CD4-positive, CD25-positive, alpha-beta regulatory T cell (primary cell): ENCODE measurements around the gene KLHDC10. TPM values are rescaled to one million over a fixed set of nuclear protein-coding genes. Genes with fewer than 3 reads are reported as not detected.
"Not testable (repeated sequence)": the region's sequence is repeated elsewhere in the genome, so short reads cannot be mapped to it uniquely, and the experiment has no call there.

Experiments used
- ATAC-seq, 2 donors: fragments of 150-1000 bp; cut with Tn5 transposase; one replicate each; pipeline ENCODE4 v1.10.0; 2021; ENCODE audit warnings: low read depth in 2 of 2, moderate number of reproducible peaks in 2 of 2, moderate library complexity in 1 of 2
- DNase-seq, 3 donors: peaks; one replicate each; pipeline versions ENCODE4 v3.0.0 to v3.0.0-alpha.2; 2012 to 2022; ENCODE audit warnings: mixed read lengths in 1 of 3
- H3K27ac ChIP-seq: one replicate; pipeline ENCODE4 v1.7.0; 2013; ENCODE audit warnings: mild to moderate bottlenecking, low read length; ENCODE audit not compliant: insufficient read depth, poor library complexity, severe bottlenecking
- H3K27me3 ChIP-seq: one replicate; pipeline ENCODE4 v1.7.0; 2013; ENCODE audit warnings: low read length; ENCODE audit not compliant: control insufficient read depth, insufficient read depth
- H3K36me3 ChIP-seq: one replicate; pipeline ENCODE4 v1.7.0; 2013; ENCODE audit warnings: mild to moderate bottlenecking, low read length, moderate library complexity; ENCODE audit not compliant: control insufficient read depth, insufficient read depth
- H3K4me1 ChIP-seq: 2 replicates; pipeline ENCODE4 v1.7.0; 2013; ENCODE audit warnings: mild to moderate bottlenecking, low read length; ENCODE audit not compliant: insufficient read depth, control insufficient read depth, poor library complexity, severe bottlenecking
- H3K4me3 ChIP-seq: one replicate; pipeline ENCODE4 v1.7.0; 2013; ENCODE audit warnings: low read depth, mild to moderate bottlenecking, low read length, moderate library complexity
- H3K9me3 ChIP-seq, 2 experiments: 1 replicate in 1 of 2; 2 replicates in 1 of 2; pipeline ENCODE4 v1.7.0; 2013; ENCODE audit warnings: low read length in 2 of 2, mild to moderate bottlenecking in 1 of 2, moderate library complexity in 1 of 2; ENCODE audit not compliant: control insufficient read depth in 2 of 2
- H3K27ac Mint-ChIP-seq, 3 donors: one replicate each; pipeline ENCODE4 v1.8.0; 2020 to 2022; ENCODE audit warnings: mild to moderate bottlenecking in 3 of 3, mixed read lengths in 3 of 3, moderate library complexity in 2 of 3
- H3K27me3 Mint-ChIP-seq: one replicate; pipeline ENCODE4 v1.8.0; 2022; ENCODE audit warnings: mild to moderate bottlenecking, mixed read lengths
- H3K36me3 Mint-ChIP-seq: one replicate; pipeline ENCODE4 v1.8.0; 2020; ENCODE audit warnings: mixed read lengths
- H3K4me1 Mint-ChIP-seq, 4 donors: one replicate each; pipeline ENCODE4 v1.8.0; 2020 to 2022; ENCODE audit warnings: mixed read lengths in 4 of 4, mild to moderate bottlenecking in 1 of 4
- H3K4me3 Mint-ChIP-seq, 4 donors: one replicate each; pipeline ENCODE4 v1.8.0; 2020 to 2022; ENCODE audit warnings: mild to moderate bottlenecking in 4 of 4, mixed read lengths in 4 of 4, moderate library complexity in 3 of 4
- H3K9me3 Mint-ChIP-seq, 7 donors: one replicate each; pipeline ENCODE4 v1.8.0; 2020 to 2022; ENCODE audit warnings: mixed read lengths in 7 of 7, mild to moderate bottlenecking in 3 of 7, moderate library complexity in 2 of 7
- polyA plus RNA-seq, 4 donors: library from polyadenylated mRNA; unstranded; fragments of 300-500 nt; fragmentation: Illumina TruSeq; gene quantifications; one replicate each; pipeline ENCODE4 v1.2.3, GENCODE V29; 2021
- total RNA-seq: library from RNA; stranded (reverse); gene quantifications from one replicate; pipeline ENCODE4 v1.2.3, GENCODE V29; 2022

KLHDC10 gene
- total and polyA plus RNA-seq, 5 donors from 2014 or later = 1.3 to 16.8 (median 2.4) TPM

GRCh38 chr7:130084037-130084875 is 13.9 kb downstream of the KLHDC10 start:
- no peak for ATAC-seq
- no peak overlapping the region for H3K27ac Mint-ChIP-seq
- peaks cover 24% of the 10 kb centered on the region for H3K36me3 Mint-ChIP-seq

DNA sequence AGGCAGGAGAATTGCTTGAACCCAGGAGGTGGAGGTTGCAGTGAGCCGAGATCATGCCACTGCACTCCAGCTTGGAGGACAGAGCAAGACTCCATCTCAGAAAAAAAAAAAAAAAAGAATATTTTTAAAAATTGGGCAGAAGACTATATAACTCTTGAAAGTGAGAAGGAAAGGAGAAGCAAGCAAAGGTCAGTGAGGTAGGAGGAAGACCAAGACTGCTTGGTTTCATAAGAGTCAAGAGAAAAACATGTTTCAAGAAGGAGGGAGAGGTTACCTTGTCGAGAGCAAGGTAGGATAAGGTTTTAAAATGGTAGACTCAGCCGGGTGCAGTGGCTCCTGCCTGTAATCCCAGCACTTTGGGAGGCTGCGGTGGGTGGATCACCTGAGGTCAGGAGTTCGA is 14.9 kb downstream of the KLHDC10 start:
- Mint-ChIP-seq H3K4me1 (peaks cover 18 to 37% (median 32%) of the 10 kb centered on the region in 4 donors), H3K36me3 (peaks cover 24% of the 10 kb centered on the region)
- H3K4me1 ChIP-seq, DNase-seq, H3K9me3 Mint-ChIP-seq, ATAC-seq, H3K4me3 Mint-ChIP-seq, H3K27ac Mint-ChIP-seq, H3K9me3 ChIP-seq, H3K4me3 ChIP-seq, H3K27me3 Mint-ChIP-seq, H3K36me3 ChIP-seq, H3K27ac ChIP-seq, H3K27me3 ChIP-seq: not testable (repeated sequence)

More at GRCh38 chr7:130084037-130084875, 13.9 kb downstream of the KLHDC10 start:
- H3K4me1 Mint-ChIP-seq = peaks cover 18 to 37% (median 32%) of the 10 kb centered on the region in 4 donors
- Histone ChIP-seq H3K9me3 (no peaks in the 10 kb centered on the region), H3K4me1 (no peaks in the 10 kb centered on the region), H3K27ac (no peak overlapping the region), H3K36me3 (peaks cover 8% of the 10 kb centered on the region), H3K4me3 (no peak overlapping the region), H3K27me3 (no peaks in the 10 kb centered on the region)
- H3K4me3 Mint-ChIP-seq = no peak overlapping the region
- no peaks in the 10 kb centered on the region for H3K9me3 Mint-ChIP-seq
- H3K27me3 Mint-ChIP-seq = no peaks in the 10 kb centered on the region
- peak in 2 of 3 donors; percentile 16 to 38 for DNase-seq

- H3K36me3 ChIP-seq = peaks cover 8% of the 10 kb centered on the region
- peaks cover 20% of the 10 kb centered on the region for H3K36me3 Mint-ChIP-seq
- no peak overlapping the region for H3K27ac ChIP-seq
- H3K27me3 ChIP-seq = no peaks in the 10 kb centered on the region
- H3K9me3 Mint-ChIP-seq = no peaks in the 10 kb centered on the region
- no peaks in the 10 kb centered on the region for H3K4me1 ChIP-seq
- no peak for ATAC-seq
- H3K9me3 ChIP-seq = no peaks in the 10 kb centered on the region
- DNase-seq = no peak
- H3K4me3 Mint-ChIP-seq = no peak overlapping the region
- peaks cover 18 to 41% (median 34%) of the 10 kb centered on the region in 4 donors for H3K4me1 Mint-ChIP-seq
- H3K27me3 Mint-ChIP-seq = no peaks in the 10 kb centered on the region
- H3K4me3 ChIP-seq = no peak overlapping the region
- no peak overlapping the region for H3K27ac Mint-ChIP-seq
Observed at GRCh38 chr7:130086938-130087337, 16.6 kb downstream of the KLHDC10 start.

DNA sequence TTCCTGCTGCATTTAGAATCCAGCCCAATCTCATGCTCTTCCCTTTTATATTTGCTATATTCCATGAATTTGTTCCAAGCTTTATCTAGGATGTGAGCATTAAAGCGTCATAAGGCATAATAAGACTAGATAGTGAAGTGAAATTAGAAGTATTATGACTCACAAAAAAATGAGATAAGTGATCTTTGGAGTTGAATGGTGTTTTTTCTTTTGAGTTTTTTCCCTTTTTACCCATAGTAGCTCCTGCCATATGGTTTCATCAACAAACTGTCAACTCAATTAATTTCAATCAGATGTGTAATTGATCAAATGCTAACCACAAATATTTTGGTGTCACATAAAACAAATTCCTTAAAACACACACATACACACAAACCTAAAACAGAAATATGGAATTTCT is 17.0 kb downstream of the KLHDC10 start:
- no peaks in the 10 kb centered on the region for H3K4me1 ChIP-seq
- H3K27me3 ChIP-seq = no peaks in the 10 kb centered on the region
- ATAC-seq (no peak), DNase-seq (no peak)
- peaks cover 15 to 42% (median 33%) of the 10 kb centered on the region in 4 donors for H3K4me1 Mint-ChIP-seq
- peaks cover 8% of the 10 kb centered on the region for H3K36me3 ChIP-seq
- no peak overlapping the region for H3K4me3 Mint-ChIP-seq
- H3K27ac Mint-ChIP-seq = no peak overlapping the region
- no peaks in the 10 kb centered on the region for H3K27me3 Mint-ChIP-seq
- peaks cover 20% of the 10 kb centered on the region for H3K36me3 Mint-ChIP-seq
- H3K9me3 Mint-ChIP-seq = no peaks in the 10 kb centered on the region
- no peak overlapping the region for H3K4me3 ChIP-seq
- no peaks in the 10 kb centered on the region for H3K9me3 ChIP-seq
- H3K27ac ChIP-seq = no peak overlapping the region

- no peak for DNase-seq
- Histone ChIP-seq H3K9me3 (no peaks in the 10 kb centered on the region), H3K4me1 (no peaks in the 10 kb centered on the region), H3K27me3 (no peaks in the 10 kb centered on the region), H3K27ac (no peak overlapping the region), H3K4me3 (no peak overlapping the region), H3K36me3 (no peaks in the 10 kb centered on the region)
- Mint-ChIP-seq H3K4me1 (peaks cover 9 to 33% (median 23%) of the 10 kb centered on the region in 4 donors), H3K9me3 (no peaks in the 10 kb centered on the region), H3K4me3 (no peak overlapping the region), H3K27ac (no peak overlapping the region), H3K27me3 (no peaks in the 10 kb centered on the region), H3K36me3 (peaks cover 5% of the 10 kb centered on the region)
- ATAC-seq = no peak
Observed at GRCh38 chr7:130090745-130091532, 20.6 kb downstream of the KLHDC10 start.

DNA sequence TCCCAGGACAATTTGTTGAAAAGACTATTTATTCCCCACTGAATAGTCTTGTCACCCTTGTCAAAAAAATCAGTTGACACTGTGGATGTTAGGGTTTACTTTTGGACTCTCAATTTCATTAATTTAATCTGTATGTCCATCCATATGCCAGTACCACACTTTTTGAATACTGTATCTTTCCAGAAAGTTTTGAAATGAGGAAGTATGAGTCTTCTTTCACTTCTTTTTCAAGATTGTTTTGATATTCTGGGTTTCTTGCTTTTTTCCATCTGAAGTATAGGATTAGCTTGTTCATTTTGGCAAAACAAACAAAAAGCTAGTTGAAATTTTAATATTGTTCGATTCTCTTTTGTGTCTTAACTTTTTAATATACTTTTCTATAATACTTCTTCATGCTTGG is 21.7 kb downstream of the KLHDC10 start:
- H3K36me3 Mint-ChIP-seq = peaks cover 5% of the 10 kb centered on the region
- no peak for DNase-seq
- H3K36me3 ChIP-seq = no peaks in the 10 kb centered on the region
- no peak overlapping the region for H3K4me3 ChIP-seq
- no peak overlapping the region for H3K27ac Mint-ChIP-seq
- peaks cover 7 to 31% (median 18%) of the 10 kb centered on the region in 4 donors for H3K4me1 Mint-ChIP-seq
- no peaks in the 10 kb centered on the region for H3K9me3 Mint-ChIP-seq
- H3K27me3 ChIP-seq = no peaks in the 10 kb centered on the region
- H3K9me3 ChIP-seq = no peaks in the 10 kb centered on the region
- no peaks in the 10 kb centered on the region for H3K4me1 ChIP-seq
- H3K27ac ChIP-seq = no peak overlapping the region
- ATAC-seq = no peak
- H3K27me3 Mint-ChIP-seq = no peaks in the 10 kb centered on the region
- no peak overlapping the region for H3K4me3 Mint-ChIP-seq

DNA sequence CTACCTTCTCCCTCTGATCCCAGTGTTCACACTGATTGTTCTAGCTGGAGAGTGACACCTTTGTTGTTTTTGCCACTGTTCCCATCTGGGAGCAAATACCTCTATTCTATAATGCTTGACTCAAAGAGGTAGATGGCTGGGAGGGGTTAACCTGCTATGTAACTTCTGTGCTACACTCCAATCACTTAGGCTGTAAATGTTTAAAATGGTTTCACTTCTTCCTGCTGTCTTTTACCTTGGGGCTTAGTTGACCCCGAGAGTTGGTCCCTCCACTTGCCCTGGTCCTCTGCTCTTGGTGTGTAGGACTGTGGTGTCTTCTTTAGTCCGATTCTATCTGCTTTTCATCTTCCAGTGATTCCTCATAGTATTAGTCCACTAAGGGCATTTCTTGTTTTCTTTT is 22.3 kb downstream of the KLHDC10 start:
- H3K4me1 ChIP-seq = no peaks in the 10 kb centered on the region
- no peaks in the 10 kb centered on the region for H3K27me3 Mint-ChIP-seq
- H3K36me3 ChIP-seq = no peaks in the 10 kb centered on the region
- H3K4me3 Mint-ChIP-seq = no peak overlapping the region
- no peaks in the 10 kb centered on the region for H3K9me3 Mint-ChIP-seq
- DNase-seq (no peak), ATAC-seq (no peak)
- H3K36me3 Mint-ChIP-seq = peaks cover 5% of the 10 kb centered on the region
- no peak overlapping the region for H3K4me3 ChIP-seq
- no peak overlapping the region for H3K27ac ChIP-seq
- no peaks in the 10 kb centered on the region for H3K9me3 ChIP-seq
- peak overlapping the region in 1 of 3 donors; percentile 4 for H3K27ac Mint-ChIP-seq
- H3K4me1 Mint-ChIP-seq = peaks cover 5 to 28% (median 15%) of the 10 kb centered on the region in 4 donors
- H3K27me3 ChIP-seq = no peaks in the 10 kb centered on the region
